Renal cortical epithelial cell (primary cell): ENCODE results near the gene SCLT1. TPM values are rescaled to one million over a fixed set of nuclear protein-coding genes. Genes with fewer than 3 reads are reported as not detected.

ENCODE experiments used
- DNase-seq: peaks from one replicate; pipeline ENCODE4 v3.0.0-alpha.2; 2011; ENCODE audit warnings: low read depth
- total RNA-seq: library from RNA; depleted of rRNA; stranded (reverse); fragments of >200 nt; gene quantifications from 2 replicates; pipeline ENCODE4 v1.2.3, GENCODE V29; 2014

SCLT1 gene
- total RNA-seq, 1 donor from 2014 or later: 11.1 TPM

DNA sequence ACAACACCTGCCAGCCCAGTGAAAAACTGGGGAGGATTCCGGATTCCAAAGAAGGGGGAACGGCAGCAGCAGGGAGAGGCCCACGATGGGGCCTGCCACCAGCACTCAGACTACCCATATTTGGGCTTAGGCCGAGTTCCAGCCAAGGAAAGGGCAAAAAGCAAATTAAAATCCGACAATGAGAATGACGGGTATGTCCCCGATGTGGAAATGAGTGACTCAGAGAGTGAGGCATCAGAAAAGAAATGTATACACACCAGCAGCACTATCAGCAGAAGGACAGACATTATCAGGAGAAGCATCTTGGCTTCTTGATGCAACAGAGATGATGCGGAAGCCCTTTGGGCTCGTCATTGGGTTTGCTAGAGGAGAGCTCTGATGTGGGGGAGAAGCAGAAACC, 221.4 kb downstream of the SCLT1 start:
- no peak for DNase-seq

DNA sequence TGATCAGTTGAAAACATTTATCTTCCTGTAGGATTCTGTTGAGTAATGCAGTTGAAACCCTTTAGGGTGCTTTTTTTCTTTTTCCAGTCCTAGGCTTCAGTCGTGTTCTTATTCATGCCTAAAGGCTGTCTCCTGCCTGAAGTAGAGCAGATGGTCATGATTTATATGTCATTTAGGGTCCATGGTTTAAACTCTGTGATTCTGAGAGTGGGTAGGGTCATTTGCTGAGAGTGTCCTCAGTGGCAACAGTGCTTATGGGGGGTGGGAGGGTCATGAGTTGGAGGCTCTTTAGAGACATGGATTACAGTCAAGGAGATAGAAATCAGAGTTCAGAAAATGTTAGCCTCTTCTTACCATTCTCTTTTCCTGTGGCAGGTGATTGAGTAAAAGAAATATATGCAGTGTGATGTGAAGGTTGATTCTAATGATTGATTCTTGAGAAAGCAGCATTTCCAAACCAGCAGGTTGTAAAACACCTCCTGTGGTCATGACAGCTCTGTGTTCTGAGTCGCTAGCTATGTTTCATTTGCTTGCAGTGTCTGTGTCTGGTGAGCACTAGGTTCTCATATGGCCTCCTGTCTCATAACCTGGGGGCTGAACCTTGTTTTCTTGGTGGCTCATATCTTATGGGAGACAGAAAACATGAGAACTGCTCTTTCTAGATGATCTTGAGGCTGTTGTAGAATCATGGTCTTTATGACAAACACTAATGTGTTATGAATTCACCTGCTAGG, 223.4 kb downstream of the SCLT1 start:
- DNase-seq: peak; percentile 35

DNA sequence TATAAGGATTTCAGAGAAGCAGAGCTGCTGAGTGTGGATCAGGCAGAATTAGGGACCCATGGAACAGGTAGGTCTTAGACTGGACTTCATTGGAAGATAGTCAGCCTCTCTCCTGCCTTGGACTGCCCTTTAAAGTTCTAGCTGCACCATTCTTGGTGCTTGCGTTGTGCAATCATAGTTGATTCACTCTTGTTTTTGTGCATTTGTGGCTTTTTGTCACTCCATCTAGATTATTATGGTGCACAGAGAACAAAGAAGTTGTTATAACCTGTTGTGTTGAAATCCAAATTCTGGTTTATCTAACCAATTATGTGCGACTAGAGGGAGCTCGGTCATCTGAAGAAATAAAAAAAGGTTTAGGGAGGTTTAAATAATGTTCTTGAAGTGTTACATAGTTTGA, 224.6 kb downstream of the SCLT1 start:
- DNase-seq: peak; percentile 87

DNA sequence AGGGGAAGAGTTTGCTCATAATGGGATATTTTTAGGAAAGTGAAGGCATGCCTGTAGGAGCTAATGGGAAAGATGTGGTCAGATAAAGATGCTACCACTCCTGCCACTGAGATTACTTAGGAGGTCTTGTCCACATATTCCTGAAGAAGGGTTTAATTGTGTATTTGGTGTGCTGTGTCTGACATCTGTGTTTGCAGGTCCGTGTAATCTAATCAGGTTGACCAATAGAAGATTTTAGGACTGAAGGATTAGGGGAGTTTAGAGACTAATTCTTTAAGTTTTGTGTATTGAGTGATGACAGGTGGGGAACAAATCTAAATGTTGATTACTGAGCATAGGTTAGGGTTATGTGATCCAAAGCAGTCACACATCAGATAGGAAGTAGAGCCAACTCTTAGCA, 226.6 kb downstream of the SCLT1 start:
- DNase-seq: no peak

DNA sequence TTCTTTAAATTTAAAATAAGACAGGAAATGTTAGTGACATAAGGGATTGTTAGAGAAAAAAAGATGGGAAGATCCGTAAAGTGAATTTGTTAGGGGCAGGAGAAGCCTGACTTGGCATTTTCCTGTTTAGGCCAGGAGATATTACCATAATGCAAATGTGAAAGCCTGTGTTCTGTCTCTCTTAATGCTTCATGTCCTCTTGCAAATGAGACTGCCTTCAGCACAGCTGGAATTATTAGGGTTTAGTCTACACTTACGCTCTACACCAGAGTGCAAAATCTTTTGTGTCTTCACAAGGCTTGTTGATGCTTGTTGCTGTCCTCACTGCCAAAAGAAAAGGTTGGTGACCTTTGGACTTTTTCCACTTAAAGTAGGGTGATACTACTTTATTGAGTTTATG, 227.1 kb downstream of the SCLT1 start:
- no peak for DNase-seq

DNA sequence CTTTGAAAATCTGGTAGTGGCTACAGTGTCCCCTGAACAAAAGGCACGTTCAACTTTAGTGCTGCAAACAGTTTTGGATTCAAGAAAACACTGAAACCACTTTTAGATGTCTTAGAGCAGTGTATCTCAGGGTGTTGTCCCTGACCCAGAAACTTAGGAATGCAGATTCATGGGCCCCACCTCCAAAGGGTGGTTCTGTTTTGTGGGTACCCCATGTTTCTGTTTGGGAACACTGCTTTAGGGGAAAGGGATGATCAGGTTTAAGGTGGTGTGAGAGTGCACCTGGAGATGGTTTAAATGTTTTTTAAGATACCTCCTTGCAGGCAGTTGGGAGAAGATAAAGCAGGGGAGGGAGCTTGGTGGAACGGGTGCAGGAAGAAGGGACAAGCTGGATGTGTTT, 228.2 kb downstream of the SCLT1 start:
- DNase-seq: no peak

DNA sequence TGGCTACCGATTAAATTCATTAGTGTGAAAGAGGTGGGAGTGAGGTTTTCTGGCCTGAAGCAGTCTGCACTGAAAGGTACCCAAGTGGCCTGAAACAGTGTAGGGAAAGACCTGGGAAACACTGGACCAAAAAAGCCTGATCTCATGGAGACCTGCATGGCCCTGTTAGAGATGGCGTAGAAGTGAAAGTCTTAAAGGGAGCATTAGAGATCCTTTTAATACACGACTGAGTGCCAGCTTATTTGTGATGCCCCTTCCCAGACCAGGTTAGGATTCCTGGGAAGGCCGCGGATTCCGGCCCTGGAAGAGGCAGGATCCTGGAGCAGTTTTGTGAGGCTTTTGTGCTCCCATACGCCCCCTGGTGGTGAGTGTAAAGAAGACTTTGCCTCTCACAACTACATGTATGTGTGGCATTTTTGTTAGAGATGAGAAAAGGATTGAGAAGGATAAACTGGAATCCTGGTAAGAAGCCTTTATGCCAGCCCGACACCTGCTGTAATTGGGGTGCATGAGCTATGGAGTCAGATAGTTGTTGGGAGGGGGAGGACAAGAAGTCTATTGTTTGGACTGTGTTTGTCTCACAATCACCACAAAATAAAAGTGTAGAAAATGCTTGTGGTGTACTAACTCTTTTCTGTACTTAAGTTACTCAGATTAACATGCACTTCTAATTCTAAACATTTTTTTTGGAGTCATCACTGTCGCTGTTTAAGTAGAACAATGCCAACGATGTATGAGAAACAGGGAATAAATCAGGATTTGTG, 229.8 kb downstream of the SCLT1 start:
- DNase-seq: peak; percentile 62

DNA sequence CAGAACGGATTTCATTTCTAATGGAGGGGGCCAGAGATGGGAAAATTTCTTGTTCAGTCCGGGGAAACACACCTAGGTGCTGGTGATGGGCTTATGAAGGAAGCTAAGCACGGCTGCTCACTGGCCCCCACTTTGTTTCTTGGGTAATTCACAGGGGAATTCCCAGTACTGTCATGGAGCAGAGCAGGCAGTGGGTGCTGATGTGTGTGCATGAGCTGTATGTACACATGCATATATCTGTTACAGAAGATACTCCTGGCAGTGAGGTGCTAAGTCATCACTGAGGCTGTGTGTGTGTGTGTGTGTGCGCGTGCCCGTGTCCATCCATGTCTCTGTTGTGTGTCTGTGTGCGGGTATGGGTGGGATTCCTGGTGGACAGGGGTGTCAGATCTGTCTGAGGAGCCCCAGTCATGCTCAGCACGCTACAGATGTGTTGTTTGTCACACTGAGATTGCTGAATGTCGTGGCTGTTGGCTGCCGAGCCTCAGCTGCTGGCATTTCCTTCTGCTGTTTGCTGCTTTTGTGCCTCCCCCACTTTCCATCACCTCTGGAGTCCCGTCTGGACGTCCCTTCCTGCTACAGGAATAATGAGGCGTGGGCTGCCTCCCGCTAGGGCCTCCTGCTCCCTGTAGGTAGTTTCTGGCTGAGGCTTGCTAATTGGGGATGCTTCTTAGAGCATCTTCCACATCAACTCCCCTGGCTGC, 230.6 kb downstream of the SCLT1 start:
- no peak for DNase-seq

DNA sequence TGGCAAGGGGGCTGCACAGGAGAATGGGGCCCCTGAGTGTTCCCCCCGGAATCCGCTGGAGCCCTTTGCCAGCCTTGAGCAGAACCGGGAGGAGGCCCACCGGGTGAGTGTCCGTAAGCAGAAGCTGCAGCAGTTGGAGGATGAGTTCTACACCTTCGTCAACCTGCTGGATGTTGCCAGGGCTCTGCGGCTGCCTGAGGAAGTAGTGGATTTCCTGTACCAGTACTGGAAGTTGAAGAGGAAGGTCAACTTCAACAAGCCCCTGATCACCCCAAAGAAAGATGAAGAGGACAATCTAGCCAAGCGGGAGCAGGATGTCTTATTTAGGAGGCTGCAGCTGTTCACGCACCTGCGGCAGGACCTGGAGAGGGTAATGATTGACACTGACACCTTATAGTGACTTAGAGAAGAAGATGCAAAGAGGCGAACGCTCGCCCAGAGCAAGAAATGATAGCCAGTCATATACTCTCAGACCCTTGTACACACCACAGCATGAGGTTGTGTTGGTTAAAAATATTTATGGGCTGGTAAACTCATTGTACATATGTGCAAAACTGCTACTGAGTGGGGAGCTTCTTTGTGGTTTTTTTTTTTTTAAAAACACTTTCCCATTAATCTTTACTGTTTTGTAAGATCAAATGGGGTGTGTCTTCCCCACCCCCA, 231.4 kb downstream of the SCLT1 start:
- DNase-seq: no peak

DNA sequence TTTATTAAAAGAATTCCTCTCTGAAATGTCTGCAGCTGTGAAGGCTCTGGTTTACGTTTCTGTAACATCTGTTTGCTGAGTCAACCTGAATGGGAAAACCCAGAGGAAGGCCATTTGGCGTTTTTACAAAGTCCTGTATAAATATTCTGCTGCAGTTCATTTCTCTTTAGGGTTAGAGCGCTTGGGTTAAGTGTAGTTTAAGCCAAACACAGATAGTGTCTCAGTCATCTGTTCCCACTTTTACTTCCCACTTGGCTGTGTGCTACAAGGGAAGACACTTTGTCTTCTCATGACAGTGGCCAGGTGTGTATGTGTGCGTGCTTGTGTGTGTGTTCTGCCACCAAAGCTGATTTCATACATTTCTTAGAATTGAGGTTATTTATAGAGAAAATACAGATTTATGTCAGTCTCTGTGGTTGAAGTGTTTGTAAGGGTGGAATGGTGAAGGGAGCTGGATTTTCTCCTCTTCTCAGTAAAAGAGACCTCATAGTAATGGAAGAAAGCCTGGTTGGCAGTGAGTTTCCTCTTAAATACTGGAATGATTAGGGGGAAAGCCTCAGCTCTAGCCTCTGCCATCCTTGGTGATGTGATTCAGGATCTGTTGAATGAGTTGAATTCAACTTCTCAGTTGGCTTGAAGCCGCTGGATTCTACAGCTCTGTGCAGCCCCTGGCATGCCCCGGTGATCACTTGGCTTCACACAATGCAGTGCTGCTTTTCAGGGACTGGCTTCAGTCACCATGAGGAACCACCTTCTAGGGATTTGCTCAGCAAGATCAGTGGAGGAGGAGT, 233.3 kb downstream of the SCLT1 start:
- DNase-seq: no peak

DNA sequence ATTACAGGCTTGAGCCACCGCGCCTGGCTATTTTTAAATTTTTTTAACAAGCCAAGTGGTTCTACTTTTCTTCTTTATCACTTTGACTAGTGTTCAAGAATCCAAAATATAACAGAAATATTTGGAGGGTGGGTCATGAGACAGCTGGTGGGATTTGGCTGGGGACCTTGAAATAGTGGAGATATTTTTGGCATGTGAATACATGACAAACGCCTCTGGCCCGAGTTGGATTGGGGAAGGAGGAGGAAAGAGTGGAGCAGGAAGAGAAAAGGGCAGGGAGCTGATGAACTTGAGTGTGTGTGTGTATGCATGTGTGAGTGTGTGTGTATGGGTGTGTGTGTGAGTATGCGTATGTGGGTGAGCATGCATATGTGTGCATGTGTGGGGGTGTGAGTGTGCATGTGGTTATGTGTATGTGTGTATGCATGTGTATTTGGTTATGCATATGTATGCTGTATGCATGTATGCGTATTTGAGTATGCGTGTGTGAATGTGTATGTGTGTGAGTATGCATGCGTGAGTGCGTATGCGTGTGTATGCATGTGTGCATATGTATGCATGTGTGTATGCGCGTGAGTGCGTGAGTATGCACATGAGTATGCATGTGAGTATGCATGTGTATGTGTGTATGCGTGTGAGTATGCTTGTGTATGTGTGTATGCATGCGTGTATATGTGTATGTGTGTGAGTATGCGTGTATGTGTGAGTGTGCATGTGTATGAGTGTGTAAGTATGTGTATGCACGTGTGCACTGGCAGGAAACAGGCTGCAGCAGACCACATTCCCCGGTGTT, 234.3 kb downstream of the SCLT1 start:
- no peak for DNase-seq

DNA sequence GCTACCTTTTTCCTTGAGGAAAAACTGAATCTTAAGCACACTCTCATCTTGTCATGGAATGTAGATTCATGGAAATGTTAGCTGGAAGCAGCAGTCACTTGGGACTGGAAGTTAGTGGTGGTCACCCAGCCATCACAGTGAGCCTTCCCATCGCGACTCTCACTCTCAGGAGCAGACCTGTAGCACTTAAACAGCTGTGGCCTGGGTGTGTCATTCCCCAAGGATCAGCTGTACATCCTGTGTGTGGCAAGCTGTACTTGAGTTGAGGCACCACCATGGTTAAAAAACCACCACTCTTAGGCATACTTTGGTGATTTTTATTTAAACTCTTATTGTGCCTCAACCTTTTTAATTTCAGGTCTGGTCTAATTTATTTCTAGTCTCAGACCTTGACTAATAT, 237.1 kb downstream of the SCLT1 start:
- DNase-seq: no peak

DNA sequence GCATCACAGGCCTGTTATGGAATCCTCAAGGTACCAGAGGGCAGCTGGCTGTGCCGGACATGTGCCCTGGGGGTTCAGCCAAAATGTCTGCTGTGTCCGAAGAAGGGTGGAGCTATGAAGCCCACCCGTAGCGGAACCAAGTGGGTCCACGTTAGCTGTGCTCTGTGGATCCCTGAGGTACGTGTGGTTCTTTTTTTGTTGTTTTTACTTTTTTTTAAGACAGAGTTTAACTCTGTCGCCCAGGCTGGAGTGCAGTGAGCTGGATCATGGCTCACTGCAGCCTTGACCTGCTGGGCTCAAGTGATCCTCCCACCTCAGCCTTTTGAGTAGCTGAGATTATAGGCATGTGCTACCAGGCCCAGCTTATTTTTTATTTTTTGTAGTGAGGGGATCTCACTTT, 237.7 kb downstream of the SCLT1 start:
- DNase-seq: no peak

DNA sequence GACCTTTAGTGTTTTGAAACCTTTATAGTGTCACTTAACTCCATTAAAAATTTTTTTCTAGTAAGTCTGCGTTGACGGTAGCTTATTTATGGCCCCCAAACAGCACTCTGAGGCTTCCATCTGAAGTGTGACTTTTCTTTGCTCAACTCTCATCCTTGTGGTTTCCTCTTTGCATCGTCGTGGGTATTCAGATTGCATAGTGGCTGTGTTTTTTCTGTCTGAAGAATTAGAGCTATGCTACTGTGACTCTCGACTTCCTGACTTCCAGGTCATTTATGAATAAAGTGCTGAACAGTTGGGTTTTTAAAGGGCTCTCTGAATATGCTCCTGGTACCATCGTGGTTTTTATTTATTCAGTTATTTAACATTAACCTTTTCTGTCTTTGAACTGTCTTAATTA, 238.9 kb downstream of the SCLT1 start:
- DNase-seq: no peak

DNA sequence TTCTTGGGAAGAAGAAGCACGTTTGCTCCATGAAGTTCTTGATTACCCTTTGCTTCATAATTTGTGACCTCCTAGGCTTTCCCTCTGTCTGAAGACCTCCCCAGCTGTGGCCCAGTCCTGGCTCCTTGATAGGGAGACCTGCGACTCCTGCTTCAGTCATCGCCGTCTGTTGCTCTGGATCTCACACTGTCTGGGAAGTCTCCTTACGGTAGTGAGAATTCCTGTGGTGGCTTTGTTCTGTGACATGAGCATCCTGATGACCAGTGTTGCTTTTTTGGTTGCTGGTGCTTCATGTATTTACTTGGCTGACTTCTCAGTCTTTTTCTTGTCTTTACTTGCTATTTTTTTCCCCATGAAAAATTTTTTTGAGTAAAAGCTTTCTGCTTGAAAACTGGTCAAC, 239.6 kb downstream of the SCLT1 start:
- no peak for DNase-seq

DNA sequence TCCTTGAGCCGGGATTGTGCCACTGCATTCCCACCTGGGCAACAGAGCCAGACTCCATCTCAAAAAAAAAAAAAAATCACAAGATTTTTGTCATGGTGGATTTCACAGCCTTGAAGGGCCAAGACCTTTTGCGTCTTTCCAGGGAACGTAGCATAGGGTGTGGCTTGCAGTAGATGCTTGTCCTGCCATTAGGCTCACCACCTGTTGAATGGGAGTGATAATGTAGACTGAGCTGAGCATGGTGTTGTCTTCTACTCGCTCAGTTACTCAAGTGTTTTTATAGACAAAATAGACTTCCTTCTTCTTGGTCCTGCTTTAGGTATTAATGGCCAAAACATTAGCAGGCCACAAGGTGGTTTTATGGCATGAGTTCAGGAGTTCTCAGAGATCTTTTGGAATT, 243.1 kb downstream of the SCLT1 start:
- DNase-seq: no peak

DNA sequence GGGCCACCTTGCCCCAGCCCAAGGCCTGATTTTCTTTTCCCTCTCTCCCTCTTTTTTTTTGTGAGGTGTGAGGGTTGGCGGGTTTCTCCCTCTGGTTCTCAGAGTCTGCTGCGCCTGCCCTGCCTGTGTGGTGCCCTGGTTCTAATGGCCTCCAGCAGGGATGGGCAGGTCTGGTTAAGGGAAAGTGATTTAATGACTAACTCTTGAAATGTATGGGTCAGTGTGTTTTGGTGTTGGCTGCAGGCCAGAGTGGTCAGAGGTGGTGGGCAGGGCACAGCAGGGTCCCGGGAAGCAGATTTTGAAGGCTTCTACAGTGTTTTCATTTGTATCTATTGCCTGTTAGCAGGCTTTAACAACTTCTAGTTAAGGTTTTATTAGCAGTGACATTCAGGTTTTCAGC, 244.9 kb downstream of the SCLT1 start:
- DNase-seq: no peak

DNA sequence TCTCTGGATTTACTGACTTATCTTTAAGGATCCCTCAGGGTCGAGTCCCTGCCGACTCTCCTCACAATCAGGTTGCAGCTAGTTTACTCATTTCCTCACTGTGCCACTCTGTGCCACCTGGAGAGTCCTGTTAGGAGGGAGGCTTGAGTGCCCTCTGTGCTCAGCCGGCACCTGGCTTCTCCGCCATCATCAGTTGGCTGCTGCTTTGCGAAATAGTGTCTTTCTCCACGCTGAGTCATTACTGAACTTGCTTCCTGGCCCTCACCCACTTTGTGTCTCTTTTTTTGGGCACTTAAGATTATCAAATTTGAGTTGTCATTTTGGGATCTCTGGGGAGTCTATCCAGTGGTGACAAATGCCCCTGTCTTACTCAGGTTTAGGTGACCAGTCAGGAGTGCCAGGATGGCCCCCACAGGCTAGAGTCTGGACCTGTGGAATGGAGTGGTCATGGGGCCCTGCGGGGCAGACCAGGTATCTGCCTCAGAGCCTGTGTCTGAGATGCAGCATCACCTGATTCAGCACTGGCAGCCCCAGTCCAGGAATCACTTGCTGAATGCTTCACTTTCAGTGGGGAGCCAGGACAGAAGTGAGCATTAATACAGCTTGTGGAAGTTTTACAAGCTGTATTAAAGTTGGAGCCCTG, 246.1 kb downstream of the SCLT1 start:
- DNase-seq: no peak

DNA sequence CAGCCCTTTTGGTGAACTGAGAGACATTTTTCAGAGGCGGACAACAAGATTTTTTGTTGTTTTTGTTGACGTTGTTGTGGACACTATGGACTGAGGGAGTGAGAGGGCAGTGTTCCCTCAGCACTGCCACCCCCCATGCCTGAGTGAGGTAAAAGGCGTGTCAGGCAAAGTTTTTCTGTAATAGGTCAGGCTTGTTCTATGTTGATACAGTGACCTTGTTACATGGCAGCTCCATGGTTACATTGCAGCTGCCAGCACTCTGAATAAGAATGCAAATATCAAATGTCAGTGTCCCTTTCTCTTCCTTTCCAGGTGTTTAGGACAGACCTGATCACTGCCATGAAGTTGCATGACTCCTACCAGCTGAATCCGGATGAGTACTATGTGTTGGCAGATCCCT, 247.3 kb downstream of the SCLT1 start:
- DNase-seq: no peak

DNA sequence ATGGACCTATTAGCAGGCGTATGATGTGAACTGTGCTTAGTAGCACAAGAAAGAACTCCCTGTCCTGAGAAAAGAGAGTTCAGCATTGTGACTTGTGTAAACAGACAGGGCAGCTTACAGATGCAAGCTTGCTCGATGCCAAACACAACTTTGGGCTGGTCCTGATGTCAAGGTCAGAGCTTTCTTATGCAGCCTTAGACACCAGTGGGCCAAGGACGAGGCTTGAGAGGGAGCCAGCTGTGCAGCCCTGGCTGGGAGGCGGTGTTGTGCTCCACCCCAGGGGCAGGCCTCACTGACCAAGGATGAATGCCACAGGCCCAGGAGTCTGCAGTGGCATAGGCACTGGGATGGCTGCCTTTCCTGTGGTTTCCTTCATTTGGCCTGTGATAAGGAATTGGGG, 248.4 kb downstream of the SCLT1 start:
- no peak for DNase-seq
